B cell (primary cell): Measurements from ENCODE around the gene PTRH2. TPM values are rescaled to one million over a fixed set of nuclear protein-coding genes. Genes with fewer than 3 reads are reported as not detected.

Experiments used
- ATAC-seq: fragments of 200-7000 bp; cut with Tn5 transposase; one replicate; pipeline ENCODE4 v1.10.0; 2021; ENCODE audit warnings: low read depth, mild to moderate bottlenecking, moderate number of reproducible peaks, moderate library complexity
- CTCF ChIA-PET: fragments of 350-600 bp; sonication (Branson Sonifier 250); formaldehyde crosslinking; loops from one replicate; lab custom pipeline; 2021; ENCODE audit warnings: antibody characterized with exemption, inconsistent platforms; lab: Charles Lee
- POLR2A ChIA-PET: fragments of 350-600 bp; sonication (Branson Sonifier 250); formaldehyde crosslinking; loops from one replicate; lab custom pipeline; 2021; ENCODE audit warnings: antibody characterized with exemption; lab: Charles Lee
- DNase-seq: peaks from one replicate; pipeline ENCODE4 v3.0.0; 2013
- H2AFZ ChIP-seq: 2 replicates; pipeline ENCODE4 v1.6.1; 2012; ENCODE audit warnings: mild to moderate bottlenecking, low read depth, low read length; ENCODE audit not compliant: insufficient read depth, poor library complexity, severe bottlenecking
- H3K27ac ChIP-seq, 2 donors: 1 replicate in 1 of 2; 2 replicates in 1 of 2; pipeline ENCODE4 v1.5.1; 2012 to 2013; ENCODE audit warnings: low read length in 2 of 2, mild to moderate bottlenecking in 2 of 2, moderate library complexity in 1 of 2
- H3K27me3 ChIP-seq, 4 experiments: fragments of 200-600 bp in 1 of 4; sonication (generic) in 1 of 4; replicated peaks in 1 of 4; 1 replicate in 2 of 4; 2 replicates in 2 of 4; pipeline versions ENCODE4 v1.6.1 to v1.7.0; 2013 to 2016; ENCODE audit warnings: low read length in 3 of 4, mild to moderate bottlenecking in 2 of 4, mixed read lengths in 1 of 4, moderate library complexity in 1 of 4; ENCODE audit not compliant: insufficient read depth in 4 of 4, control insufficient read depth in 3 of 4; ENCODE audit errors: control extremely low read depth in 1 of 4
- H3K36me3 ChIP-seq, 2 experiments: replicated peaks in 1 of 2; 1 replicate in 1 of 2; 2 replicates in 1 of 2; pipeline versions ENCODE4 v1.6.1 to v1.7.1; 2013; ENCODE audit warnings: low read length in 1 of 2; ENCODE audit not compliant: insufficient read depth in 2 of 2, control insufficient read depth in 1 of 2; ENCODE audit errors: control extremely low read depth in 1 of 2, extremely low read depth in 1 of 2
- H3K4me1 ChIP-seq, 2 donors: fragments of 200-600 bp in 1 of 2; sonication (generic) in 1 of 2; 1 replicate in 1 of 2; 2 replicates in 1 of 2; pipeline versions ENCODE4 v1.5.1 to v1.6.1; 2013 to 2017; ENCODE audit warnings: low read length in 2 of 2; ENCODE audit not compliant: control insufficient read depth in 2 of 2, insufficient read depth in 2 of 2
- H3K4me2 ChIP-seq: replicated peaks from 2 replicates; pipeline ENCODE3; 2012; ENCODE audit warnings: mild to moderate bottlenecking, low read depth, low read length; ENCODE audit not compliant: poor library complexity, severe bottlenecking
- H3K4me3 ChIP-seq, 5 experiments: fragments of 200-600 bp in 1 of 5; sonication (generic) in 1 of 5; 1 replicate in 3 of 5; 2 replicates in 2 of 5; pipeline versions ENCODE4 v1.5.1 to v1.7.0; 2011 to 2016; ENCODE audit warnings: low read length in 4 of 5, mild to moderate bottlenecking in 4 of 5, low read depth in 2 of 5, control low read depth in 1 of 5, moderate library complexity in 1 of 5; ENCODE audit not compliant: insufficient read depth in 1 of 5; ENCODE audit errors: control extremely low read depth in 1 of 5, extremely low read depth in 1 of 5
- H3K79me2 ChIP-seq: fragments of 200-600 bp; sonication (generic); one replicate; pipeline ENCODE4 v1.6.0; 2016; ENCODE audit warnings: low read length; ENCODE audit not compliant: control insufficient read depth, insufficient read depth
- H3K9ac ChIP-seq: fragments of 200-600 bp; sonication (generic); 2 replicates; pipeline ENCODE4 v1.6.1; 2017; ENCODE audit warnings: mild to moderate bottlenecking, low read length, moderate library complexity
- H3K9me3 ChIP-seq, 3 donors: one replicate each; pipeline versions ENCODE4 v1.6.1 to v1.7.1; 2013; ENCODE audit warnings: low read length in 2 of 3; ENCODE audit not compliant: control insufficient read depth in 2 of 3, insufficient read depth in 1 of 3; ENCODE audit errors: control extremely low read depth in 1 of 3
- H4K20me1 ChIP-seq: 2 replicates; pipeline ENCODE4 v1.6.0; 2012; ENCODE audit warnings: mild to moderate bottlenecking, low read length; ENCODE audit not compliant: insufficient read depth, control insufficient read depth, poor library complexity, severe bottlenecking
- H3K27ac Mint-ChIP-seq: one replicate; pipeline ENCODE4 v1.8.0; 2021; ENCODE audit warnings: mixed read lengths
- H3K27me3 Mint-ChIP-seq: one replicate; pipeline ENCODE4 v1.8.0; 2021; ENCODE audit warnings: mixed read lengths
- H3K4me1 Mint-ChIP-seq: one replicate; pipeline ENCODE4 v1.8.0; 2021; ENCODE audit warnings: mixed read lengths
- H3K4me3 Mint-ChIP-seq: one replicate; pipeline ENCODE4 v1.8.0; 2021; ENCODE audit warnings: mixed read lengths
- H3K9me3 Mint-ChIP-seq: one replicate; pipeline ENCODE4 v1.8.0; 2022; ENCODE audit warnings: mixed read lengths; ENCODE audit not compliant: insufficient read depth
- CTCF ChIP-seq: fragments of 200-600 bp; IDR thresholded peaks from one replicate; pipeline ENCODE4 v1.8.0; 2022; ENCODE audit warnings: antibody characterized with exemption, mild to moderate bottlenecking
- EZH2 ChIP-seq: IDR thresholded peaks from 2 replicates; pipeline ENCODE4 v1.6.1; 2012; ENCODE audit warnings: borderline replicate concordance, low read depth, mild to moderate bottlenecking, moderate library complexity, low read length; ENCODE audit not compliant: insufficient read depth, poor library complexity, severe bottlenecking
- WGBS: methylation state at CpG from one replicate; pipeline ENCODE4 v1.1.5; 2013; ENCODE audit warnings: missing lambda C conversion rate; ENCODE audit not compliant: insufficient coverage; 5-methylcytosine and 5-hydroxymethylcytosine counted together
- intact Hi-C: fragments of 100-400 bp; cut with micrococcal nuclease; formaldehyde crosslinking; loops from one replicate; pipeline ENCODE4 v1.10.0; 2022
- polyA plus RNA-seq: library from polyadenylated mRNA; depleted of rRNA; stranded (reverse); fragments of >200 nt; gene quantifications from 2 replicates; pipeline ENCODE4 v1.2.3, GENCODE V29; 2012
- total RNA-seq, 2 donors: library from RNA; stranded (reverse); fragments of 120-200 nt in 1 of 2; gene quantifications; 1 replicate in 1 of 2; 2 replicates in 1 of 2; pipeline versions ENCODE4 v1.2.3 to v1.2.4, GENCODE V29; 2013 to 2022

PTRH2 gene
- total and polyA plus RNA-seq, 2 donors (not counting 1 experiment from before 2014, with no cell fraction given) = 7.1 to 22.7 TPM

- ChIA-PET POLR2A (interaction anchor here (0.5 to 2.6 kb wide), 2 partner anchors 86 to 108 kb away, joined by 3 to 10 read pairs; no protein-coding TSS in a partner anchor), CTCF (interaction anchor here (1.0 to 11.9 kb wide), 18 partner anchors 7 to 284 kb away, joined by 3 to 230 read pairs (median 10); partner anchors contain the start of genes RPS6KB1 and TUBD1)
- no peaks in the 10 kb centered on the region for H3K27me3 ChIP-seq
- peaks cover 0 to 3% of the 10 kb centered on the region in 2 donors for H3K4me1 ChIP-seq
- H3K4me3 ChIP-seq = no peak overlapping the region
- Mint-ChIP-seq H3K4me1 (peaks cover 7% of the 10 kb centered on the region), H3K27ac (no peak overlapping the region), H3K27me3 (no peaks in the 10 kb centered on the region), H3K9me3 (no peaks in the 10 kb centered on the region), H3K4me3 (no peak overlapping the region)
- intact Hi-C loops = loop anchor here (1.0 kb wide), 3 partner anchors 33 to 106 kb away; no protein-coding TSS in a partner anchor
- H3K27ac ChIP-seq = no peak overlapping the region
- H3K4me2 ChIP-seq = no peak overlapping the region
- H2AFZ ChIP-seq = no peak overlapping the region
- no peaks in the 10 kb centered on the region for H3K79me2 ChIP-seq
- no peaks in the 10 kb centered on the region for H3K9me3 ChIP-seq
- H3K36me3 ChIP-seq = peaks cover 3 to 9% of the 10 kb centered on the region in 2 experiments
- DNase-seq (no peak), ATAC-seq (no peak)
- WGBS = 78% methylated on average over 3 of the region's 7 CpGs
- H3K9ac ChIP-seq = no peak overlapping the region
- H4K20me1 ChIP-seq = no peaks in the 10 kb centered on the region
- TF ChIP-seq EZH2 (no peak), CTCF (no peak)
Observed at GRCh38 chr17:59752922-59753321, 45.7 kb upstream of the PTRH2 start.

GRCh38 chr17:59752446-59752845 lies 45.2 kb upstream of the PTRH2 start:
- Mint-ChIP-seq H3K4me1 (peaks cover 7% of the 10 kb centered on the region), H3K4me3 (no peak overlapping the region), H3K9me3 (no peaks in the 10 kb centered on the region), H3K27me3 (no peaks in the 10 kb centered on the region), H3K27ac (no peak overlapping the region)
- intact Hi-C loops = no loop called here
- Histone ChIP-seq H3K36me3 (peaks cover 3 to 9% of the 10 kb centered on the region in 2 experiments), H3K4me2 (no peak overlapping the region), H4K20me1 (no peaks in the 10 kb centered on the region), H3K27ac (no peak overlapping the region), H3K9me3 (no peaks in the 10 kb centered on the region), H3K27me3 (no peaks in the 10 kb centered on the region), H3K79me2 (no peaks in the 10 kb centered on the region), H2AFZ (no peak overlapping the region), H3K4me3 (no peak overlapping the region), H3K9ac (no peak overlapping the region), H3K4me1 (peaks cover 0 to 3% of the 10 kb centered on the region in 2 donors)
- ChIA-PET POLR2A (interaction anchor here (1.0 to 2.6 kb wide), 2 partner anchors 86 to 94 kb away, joined by 4 to 10 read pairs; no protein-coding TSS in a partner anchor), CTCF (interaction anchor here (0.9 to 11.9 kb wide), 13 partner anchors 11 to 284 kb away, joined by 3 to 230 read pairs (median 13); no protein-coding TSS in a partner anchor)
- DNase-seq (no peak), ATAC-seq (no peak)
- TF ChIP-seq EZH2 = no peak
- no peak for TF ChIP-seq CTCF
